LNCAP (cell line): ENCODE measurements around the gene KAZN.

ENCODE experiments used
- CTCF ChIP-seq: fragments of 450-650 bp; IDR thresholded peaks from 2 replicates; pipeline ENCODE4 v1.5.1; 2017; ENCODE audit warnings: mild to moderate bottlenecking

KAZN gene

GRCh38 chr1:14919751-14920150 lies 321.3 kb downstream of the KAZN start:
- no peak for TF ChIP-seq CTCF

DNA sequence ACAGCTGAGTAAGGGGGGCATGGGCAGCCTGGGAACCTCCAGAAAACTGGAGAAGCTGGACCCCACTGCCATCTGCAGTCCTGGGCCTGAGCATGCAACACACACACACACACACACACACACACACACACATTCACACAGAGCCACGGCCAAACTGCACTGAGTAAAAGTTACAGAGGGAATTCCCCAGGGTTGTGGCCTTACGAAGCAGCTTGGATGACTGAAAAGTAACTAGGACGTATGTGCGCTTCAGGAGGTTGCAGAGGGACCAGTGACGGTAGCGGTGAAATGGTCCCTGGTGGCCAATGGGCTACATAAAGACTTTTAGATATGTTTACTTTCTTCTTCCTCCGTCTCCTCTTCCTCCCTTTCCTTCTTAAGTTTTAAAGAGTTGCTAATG lies 322.6 kb downstream of the KAZN start:
- no peak for TF ChIP-seq CTCF

DNA sequence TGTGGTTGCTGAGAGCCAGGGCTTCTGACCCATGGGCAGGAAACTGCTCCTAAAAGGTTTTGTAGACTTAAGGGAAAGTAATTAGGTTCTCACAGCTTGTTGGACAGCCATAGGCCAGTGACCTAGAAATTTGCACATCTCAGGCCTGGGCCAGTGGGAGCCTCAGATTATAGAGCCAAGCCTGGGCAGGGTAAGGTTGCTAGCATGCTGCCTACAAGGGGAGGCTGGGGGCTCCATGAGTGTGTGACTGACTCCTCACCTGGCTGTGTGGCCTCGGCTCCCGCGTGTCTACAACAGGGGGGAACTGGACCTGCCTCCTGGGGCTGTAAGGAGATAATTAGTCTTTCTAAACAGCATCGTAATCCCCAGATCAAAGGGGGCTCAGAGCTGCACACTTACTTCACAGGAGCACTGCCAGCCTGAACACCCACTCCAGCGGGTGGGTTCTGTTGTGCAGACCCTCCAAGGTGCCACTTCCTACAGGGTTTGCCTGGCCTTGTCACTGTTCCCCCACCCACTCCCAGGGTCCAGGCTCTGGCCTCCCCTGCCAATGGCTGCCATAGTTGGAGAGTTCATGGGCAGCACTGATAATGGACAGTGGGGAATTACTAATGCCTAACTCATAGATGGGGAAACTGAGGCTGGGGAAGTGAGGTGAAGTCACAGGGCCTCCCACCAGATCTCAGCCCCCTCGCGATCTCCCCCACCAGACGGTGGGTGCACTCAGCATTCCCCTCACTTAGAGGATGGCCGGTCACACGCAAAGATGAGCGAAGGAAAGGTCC lies 324.6 kb downstream of the KAZN start:
- no peak for TF ChIP-seq CTCF

DNA sequence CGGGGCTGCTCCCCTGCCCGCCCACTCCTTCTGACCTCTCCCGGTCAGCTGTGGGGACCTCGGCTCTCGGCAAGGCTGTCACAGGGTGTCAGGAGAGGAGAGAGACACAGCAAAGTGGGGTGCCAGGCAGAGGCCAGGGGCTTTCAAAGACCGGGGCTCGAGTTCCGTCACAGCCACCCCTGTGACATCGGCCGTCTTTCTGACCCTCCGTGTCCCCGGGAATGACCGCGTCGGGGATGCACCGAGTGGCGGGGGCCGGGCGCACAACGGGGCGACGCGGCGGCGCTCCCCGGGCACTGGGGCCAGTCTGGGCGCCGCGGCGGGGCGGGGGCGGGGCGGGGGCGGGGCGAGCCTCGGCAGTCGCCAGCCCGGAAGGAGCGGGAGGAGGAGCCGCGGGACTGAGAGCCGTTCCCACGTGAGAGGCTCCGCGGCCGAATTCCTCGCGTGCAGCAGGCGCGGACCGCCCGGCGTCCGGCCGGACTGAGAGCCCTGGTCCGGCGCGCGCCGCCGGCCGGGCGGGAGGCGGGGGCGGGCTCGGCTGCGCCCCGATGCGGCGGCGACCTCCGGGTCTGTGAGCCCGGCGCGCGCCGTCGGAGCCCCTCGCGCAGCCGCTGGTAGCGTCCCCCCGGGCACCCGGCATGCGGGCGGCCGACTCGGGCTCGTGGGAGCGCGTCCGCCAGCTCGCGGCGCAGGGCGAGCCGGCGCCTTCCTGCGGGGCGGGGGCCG lies 325.4 kb downstream of the KAZN start:
- no peak for TF ChIP-seq CTCF

- peak; percentile 25; the same call in 1 of the 2 replicates for TF ChIP-seq CTCF
Observed at GRCh38 chr1:14924455-14925331, 326.2 kb downstream of the KAZN start.

GRCh38 chr1:14925336-14926136 lies 327.1 kb downstream of the KAZN start:
- TF ChIP-seq CTCF = no peak

DNA sequence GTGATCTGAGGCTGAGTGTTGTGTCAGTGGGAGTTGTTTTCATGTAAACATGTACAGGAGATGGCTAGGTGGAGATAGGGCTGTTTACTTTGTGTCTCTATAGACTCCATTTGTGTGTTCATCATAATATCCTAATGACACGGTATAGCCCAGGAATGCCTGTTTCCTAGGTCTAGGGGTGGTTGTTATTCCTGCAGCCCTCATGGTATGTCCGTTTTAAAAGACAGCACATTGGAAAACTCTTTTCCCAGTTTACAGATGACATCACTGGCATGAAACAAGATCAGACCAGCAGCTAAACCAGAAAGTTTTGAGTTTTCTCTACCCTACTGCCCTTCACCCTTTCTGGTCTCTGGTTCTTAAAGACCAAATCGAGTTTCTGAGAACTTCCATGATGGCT lies 327.7 kb downstream of the KAZN start:
- no peak for TF ChIP-seq CTCF
